GM23338 (cell line): ENCODE data around the gene SIRT1. TPM values are rescaled to one million over a fixed set of nuclear protein-coding genes. Genes with fewer than 3 reads are reported as not detected.

Experiments
- ATAC-seq: fragments of 200-7000 bp; cut with Tn5 transposase; 3 replicates; pipeline ENCODE4 v1.9.1; 2020
- DNase-seq: peaks from one replicate; pipeline ENCODE4 v3.0.0-alpha.2; 2015; ENCODE audit warnings: low spot score
- H2AFZ ChIP-seq: fragments of 200-600 bp; sonication (generic); 2 replicates; pipeline ENCODE4 v1.8.0; 2016; ENCODE audit warnings: antibody characterized with exemption, mild to moderate bottlenecking, moderate library complexity
- H3F3A ChIP-seq: fragments of 200-600 bp; sonication (generic); replicated peaks from 2 replicates; pipeline ENCODE4 v1.8.0; 2017; ENCODE audit warnings: antibody characterized with exemption, mixed run types, low read depth
- H3K27ac ChIP-seq: fragments of 200-600 bp; sonication (generic); 2 replicates; pipeline ENCODE4 v1.6.1; 2016; ENCODE audit warnings: low read depth
- H3K27me3 ChIP-seq: fragments of 200-600 bp; sonication (generic); 2 replicates; pipeline ENCODE4 v1.8.0; 2016; ENCODE audit warnings: mild to moderate bottlenecking, mixed run types, moderate library complexity; ENCODE audit not compliant: insufficient read depth
- H3K36me3 ChIP-seq: fragments of 200-600 bp; sonication (generic); 2 replicates; pipeline ENCODE4 v1.8.0; 2016; ENCODE audit warnings: mild to moderate bottlenecking; ENCODE audit not compliant: insufficient read depth
- H3K4me1 ChIP-seq: fragments of 200-600 bp; sonication (generic); 2 replicates; pipeline ENCODE4 v1.8.0; 2016; ENCODE audit warnings: mild to moderate bottlenecking, moderate library complexity; ENCODE audit not compliant: insufficient read depth
- H3K4me2 ChIP-seq: fragments of 200-600 bp; sonication (generic); 2 replicates; pipeline ENCODE4 v1.7.1; 2017; ENCODE audit warnings: mixed run types
- H3K4me3 ChIP-seq: fragments of 200-600 bp; sonication (generic); 2 replicates; pipeline ENCODE4 v1.6.1; 2016; ENCODE audit warnings: mixed run types
- H3K79me2 ChIP-seq: fragments of 200-600 bp; sonication (generic); replicated peaks from 2 replicates; pipeline ENCODE4 v1.8.0; 2017; ENCODE audit warnings: mild to moderate bottlenecking; ENCODE audit not compliant: insufficient read depth
- H3K9me2 ChIP-seq: fragments of 200-600 bp; sonication (generic); 2 replicates; pipeline ENCODE4 v1.8.0; 2017; ENCODE audit not compliant: insufficient read depth
- H4K20me1 ChIP-seq: fragments of 200-600 bp; sonication (generic); replicated peaks from 2 replicates; pipeline ENCODE4 v1.8.0; 2017; ENCODE audit warnings: mild to moderate bottlenecking; ENCODE audit not compliant: insufficient read depth
- H3K27ac Mint-ChIP-seq: 2 replicates; pipeline ENCODE4 v1.8.0; 2020; ENCODE audit warnings: inconsistent platforms, mild to moderate bottlenecking, moderate library complexity, mixed read lengths
- H3K27me3 Mint-ChIP-seq: 3 replicates; pipeline ENCODE4 v1.8.0; 2022; ENCODE audit warnings: low read depth, mild to moderate bottlenecking, moderate library complexity, mixed read lengths, inconsistent platforms; ENCODE audit not compliant: insufficient read depth, poor library complexity
- H3K36me3 Mint-ChIP-seq: 3 replicates; pipeline ENCODE4 v1.8.0; 2021; ENCODE audit warnings: low read depth, mild to moderate bottlenecking, inconsistent platforms, moderate library complexity, mixed read lengths
- H3K4me1 Mint-ChIP-seq: 3 replicates; pipeline ENCODE4 v1.8.0; 2020; ENCODE audit warnings: mild to moderate bottlenecking, inconsistent platforms, mixed read lengths
- H3K4me3 Mint-ChIP-seq: 3 replicates; pipeline ENCODE4 v1.8.0; 2021; ENCODE audit warnings: moderate library complexity, mild to moderate bottlenecking, inconsistent platforms, mixed read lengths
- H3K9me3 Mint-ChIP-seq: 3 replicates; pipeline ENCODE4 v1.8.0; 2020; ENCODE audit warnings: moderate library complexity, mild to moderate bottlenecking, inconsistent platforms, mixed read lengths
- CREB1 ChIP-seq: fragments of 250-450 bp; sonication (Bioruptor Pico); IDR thresholded peaks from 2 replicates; pipeline ENCODE4 v1.5.0; 2020; ENCODE audit warnings: low read depth, mild to moderate bottlenecking, moderate library complexity
- EZH2 ChIP-seq: fragments of 200-600 bp; sonication (generic); IDR thresholded peaks from one replicate; pipeline ENCODE4 v1.8.0; 2017; ENCODE audit warnings: antibody characterized with exemption, mild to moderate bottlenecking, low read depth; ENCODE audit not compliant: unreplicated experiment
- EZH2phosphoT487 ChIP-seq: fragments of 200-600 bp; sonication (generic); IDR thresholded peaks from one replicate; pipeline ENCODE4 v1.8.1; 2018; ENCODE audit warnings: antibody characterized with exemption; ENCODE audit not compliant: unreplicated experiment
- JUNB ChIP-seq: IDR thresholded peaks from one replicate; pipeline ENCODE4 v1.6.1; 2016; ENCODE audit warnings: antibody characterized with exemption; ENCODE audit not compliant: unreplicated experiment
- NANOG ChIP-seq: IDR thresholded peaks from 2 replicates; pipeline ENCODE4 v1.6.1; 2016; ENCODE audit warnings: antibody characterized with exemption, borderline replicate concordance
- POLR2AphosphoS5 ChIP-seq: IDR thresholded peaks from 2 replicates; pipeline ENCODE4 v1.6.1; 2016; ENCODE audit warnings: antibody characterized with exemption, low read depth
- STAT1 ChIP-seq: IDR thresholded peaks from one replicate; pipeline ENCODE4 v1.6.1; 2016; ENCODE audit warnings: antibody characterized with exemption; ENCODE audit not compliant: unreplicated experiment
- ZNF114 ChIP-seq: fragments of 250-450 bp; sonication (Bioruptor Pico); IDR thresholded peaks from 2 replicates; pipeline ENCODE4 v1.5.0; 2020; ENCODE audit warnings: mild to moderate bottlenecking, moderate library complexity
- ZNF331 ChIP-seq: fragments of 250-450 bp; sonication (Bioruptor Pico); IDR thresholded peaks from 2 replicates; pipeline ENCODE4 v1.5.0; 2020; ENCODE audit warnings: low read depth, mild to moderate bottlenecking, moderate library complexity
- polyA plus RNA-seq: library from polyadenylated mRNA; unstranded; fragments of >200 nt; fragmentation: Nextera tagmentation; extraction: Ambion mirVana; gene quantifications from 2 replicates; pipeline ENCODE4 v1.2.1, GENCODE V29; 2016
- total RNA-seq: library from RNA; depleted of rRNA; stranded (reverse); fragments of >200 nt; shearing (Covaris generic); gene quantifications from 2 replicates; pipeline ENCODE4 v1.2.3, GENCODE V29; 2014
- TF ChIP-seq, protein P1 (sequence below): IDR thresholded peaks from 2 replicates; pipeline ENCODE4 v1.6.1; 2016; ENCODE audit warnings: antibody characterized with exemption
- TF ChIP-seq, protein P2 (sequence below), 2 experiments: fragments of 200-600 bp in 1 of 2; sonication (generic) in 1 of 2; conservative IDR thresholded peaks; 2 replicates each; pipeline versions ENCODE4 v1.5.1 to v1.6.1; 2016 to 2017; ENCODE audit warnings: antibody characterized with exemption in 2 of 2, low read depth in 2 of 2, mild to moderate bottlenecking in 2 of 2, moderate library complexity in 1 of 2
- TF ChIP-seq, protein P3 (sequence below): fragments of 250-450 bp; sonication (Bioruptor Pico); IDR thresholded peaks from 2 replicates; pipeline ENCODE4 v1.5.0; 2020; ENCODE audit warnings: mild to moderate bottlenecking, moderate library complexity
- TF ChIP-seq, protein P4 (sequence below): IDR thresholded peaks from one replicate; pipeline ENCODE4 v1.6.1; 2018; ENCODE audit warnings: antibody characterized with exemption; ENCODE audit not compliant: unreplicated experiment

Gene SIRT1
- total and polyA plus RNA-seq, 2 experiments from 2014 or later, result 35.9 to 61.6 TPM

DNA sequence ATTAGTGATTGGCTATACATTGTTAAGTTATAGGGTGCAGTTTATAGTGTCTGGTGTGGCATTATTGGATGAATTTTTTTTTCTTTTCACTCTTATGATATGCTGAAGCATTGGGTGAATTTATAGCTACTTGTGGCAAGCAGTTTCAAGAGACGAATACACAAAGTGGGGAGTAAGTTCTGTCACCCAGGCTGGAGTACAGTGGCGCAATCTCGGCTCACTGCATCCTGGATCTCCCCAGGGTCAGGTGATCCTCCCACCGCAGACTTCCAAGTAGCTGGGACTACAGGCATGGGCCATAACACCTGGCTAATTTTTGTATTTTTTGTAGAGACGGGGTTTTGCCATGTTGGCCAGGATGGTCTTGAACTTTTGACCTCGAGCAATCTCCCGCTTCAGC lies 6.3 kb upstream of the SIRT1 start:
- Histone ChIP-seq H3F3A (no peaks in the 10 kb centered on the region; the same call in 1 of the 2 replicates), H3K27me3 (no peaks in the 10 kb centered on the region), H3K27ac (no peak overlapping the region), H3K9me2 (no peaks in the 10 kb centered on the region), H3K4me2 (no peak overlapping the region), H4K20me1 (no peaks in the 10 kb centered on the region), H3K4me3 (no peak overlapping the region), H3K4me1 (no peaks in the 10 kb centered on the region), H3K36me3 (no peaks in the 10 kb centered on the region), H3K79me2 (no peaks in the 10 kb centered on the region), H2AFZ (peak overlapping the region; percentile 1; the same call in 1 of the 2 replicates)
- Mint-ChIP-seq H3K27me3 (peaks cover 9% of the 10 kb centered on the region), H3K4me3 (no peak overlapping the region), H3K4me1 (no peaks in the 10 kb centered on the region), H3K9me3 (no peaks in the 10 kb centered on the region), H3K27ac (no peak overlapping the region), H3K36me3 (no peaks in the 10 kb centered on the region; the same call in 2 of the 3 replicates)
- ATAC-seq (no peak), DNase-seq (no peak)
- TF ChIP-seq, protein P1, sequence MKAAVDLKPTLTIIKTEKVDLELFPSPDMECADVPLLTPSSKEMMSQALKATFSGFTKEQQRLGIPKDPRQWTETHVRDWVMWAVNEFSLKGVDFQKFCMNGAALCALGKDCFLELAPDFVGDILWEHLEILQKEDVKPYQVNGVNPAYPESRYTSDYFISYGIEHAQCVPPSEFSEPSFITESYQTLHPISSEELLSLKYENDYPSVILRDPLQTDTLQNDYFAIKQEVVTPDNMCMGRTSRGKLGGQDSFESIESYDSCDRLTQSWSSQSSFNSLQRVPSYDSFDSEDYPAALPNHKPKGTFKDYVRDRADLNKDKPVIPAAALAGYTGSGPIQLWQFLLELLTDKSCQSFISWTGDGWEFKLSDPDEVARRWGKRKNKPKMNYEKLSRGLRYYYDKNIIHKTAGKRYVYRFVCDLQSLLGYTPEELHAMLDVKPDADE, result no peak
- TF ChIP-seq, protein P2, sequence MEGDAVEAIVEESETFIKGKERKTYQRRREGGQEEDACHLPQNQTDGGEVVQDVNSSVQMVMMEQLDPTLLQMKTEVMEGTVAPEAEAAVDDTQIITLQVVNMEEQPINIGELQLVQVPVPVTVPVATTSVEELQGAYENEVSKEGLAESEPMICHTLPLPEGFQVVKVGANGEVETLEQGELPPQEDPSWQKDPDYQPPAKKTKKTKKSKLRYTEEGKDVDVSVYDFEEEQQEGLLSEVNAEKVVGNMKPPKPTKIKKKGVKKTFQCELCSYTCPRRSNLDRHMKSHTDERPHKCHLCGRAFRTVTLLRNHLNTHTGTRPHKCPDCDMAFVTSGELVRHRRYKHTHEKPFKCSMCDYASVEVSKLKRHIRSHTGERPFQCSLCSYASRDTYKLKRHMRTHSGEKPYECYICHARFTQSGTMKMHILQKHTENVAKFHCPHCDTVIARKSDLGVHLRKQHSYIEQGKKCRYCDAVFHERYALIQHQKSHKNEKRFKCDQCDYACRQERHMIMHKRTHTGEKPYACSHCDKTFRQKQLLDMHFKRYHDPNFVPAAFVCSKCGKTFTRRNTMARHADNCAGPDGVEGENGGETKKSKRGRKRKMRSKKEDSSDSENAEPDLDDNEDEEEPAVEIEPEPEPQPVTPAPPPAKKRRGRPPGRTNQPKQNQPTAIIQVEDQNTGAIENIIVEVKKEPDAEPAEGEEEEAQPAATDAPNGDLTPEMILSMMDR (conservative IDR thresholded peaks at IDR 0.05; ENCODE audit: low read depth in 2 of 2), result no peak
- TF ChIP-seq ZNF114 (CRISPR knock-in tag), result no peak
- TF ChIP-seq EZH2, result no peak
- TF ChIP-seq, protein P3, sequence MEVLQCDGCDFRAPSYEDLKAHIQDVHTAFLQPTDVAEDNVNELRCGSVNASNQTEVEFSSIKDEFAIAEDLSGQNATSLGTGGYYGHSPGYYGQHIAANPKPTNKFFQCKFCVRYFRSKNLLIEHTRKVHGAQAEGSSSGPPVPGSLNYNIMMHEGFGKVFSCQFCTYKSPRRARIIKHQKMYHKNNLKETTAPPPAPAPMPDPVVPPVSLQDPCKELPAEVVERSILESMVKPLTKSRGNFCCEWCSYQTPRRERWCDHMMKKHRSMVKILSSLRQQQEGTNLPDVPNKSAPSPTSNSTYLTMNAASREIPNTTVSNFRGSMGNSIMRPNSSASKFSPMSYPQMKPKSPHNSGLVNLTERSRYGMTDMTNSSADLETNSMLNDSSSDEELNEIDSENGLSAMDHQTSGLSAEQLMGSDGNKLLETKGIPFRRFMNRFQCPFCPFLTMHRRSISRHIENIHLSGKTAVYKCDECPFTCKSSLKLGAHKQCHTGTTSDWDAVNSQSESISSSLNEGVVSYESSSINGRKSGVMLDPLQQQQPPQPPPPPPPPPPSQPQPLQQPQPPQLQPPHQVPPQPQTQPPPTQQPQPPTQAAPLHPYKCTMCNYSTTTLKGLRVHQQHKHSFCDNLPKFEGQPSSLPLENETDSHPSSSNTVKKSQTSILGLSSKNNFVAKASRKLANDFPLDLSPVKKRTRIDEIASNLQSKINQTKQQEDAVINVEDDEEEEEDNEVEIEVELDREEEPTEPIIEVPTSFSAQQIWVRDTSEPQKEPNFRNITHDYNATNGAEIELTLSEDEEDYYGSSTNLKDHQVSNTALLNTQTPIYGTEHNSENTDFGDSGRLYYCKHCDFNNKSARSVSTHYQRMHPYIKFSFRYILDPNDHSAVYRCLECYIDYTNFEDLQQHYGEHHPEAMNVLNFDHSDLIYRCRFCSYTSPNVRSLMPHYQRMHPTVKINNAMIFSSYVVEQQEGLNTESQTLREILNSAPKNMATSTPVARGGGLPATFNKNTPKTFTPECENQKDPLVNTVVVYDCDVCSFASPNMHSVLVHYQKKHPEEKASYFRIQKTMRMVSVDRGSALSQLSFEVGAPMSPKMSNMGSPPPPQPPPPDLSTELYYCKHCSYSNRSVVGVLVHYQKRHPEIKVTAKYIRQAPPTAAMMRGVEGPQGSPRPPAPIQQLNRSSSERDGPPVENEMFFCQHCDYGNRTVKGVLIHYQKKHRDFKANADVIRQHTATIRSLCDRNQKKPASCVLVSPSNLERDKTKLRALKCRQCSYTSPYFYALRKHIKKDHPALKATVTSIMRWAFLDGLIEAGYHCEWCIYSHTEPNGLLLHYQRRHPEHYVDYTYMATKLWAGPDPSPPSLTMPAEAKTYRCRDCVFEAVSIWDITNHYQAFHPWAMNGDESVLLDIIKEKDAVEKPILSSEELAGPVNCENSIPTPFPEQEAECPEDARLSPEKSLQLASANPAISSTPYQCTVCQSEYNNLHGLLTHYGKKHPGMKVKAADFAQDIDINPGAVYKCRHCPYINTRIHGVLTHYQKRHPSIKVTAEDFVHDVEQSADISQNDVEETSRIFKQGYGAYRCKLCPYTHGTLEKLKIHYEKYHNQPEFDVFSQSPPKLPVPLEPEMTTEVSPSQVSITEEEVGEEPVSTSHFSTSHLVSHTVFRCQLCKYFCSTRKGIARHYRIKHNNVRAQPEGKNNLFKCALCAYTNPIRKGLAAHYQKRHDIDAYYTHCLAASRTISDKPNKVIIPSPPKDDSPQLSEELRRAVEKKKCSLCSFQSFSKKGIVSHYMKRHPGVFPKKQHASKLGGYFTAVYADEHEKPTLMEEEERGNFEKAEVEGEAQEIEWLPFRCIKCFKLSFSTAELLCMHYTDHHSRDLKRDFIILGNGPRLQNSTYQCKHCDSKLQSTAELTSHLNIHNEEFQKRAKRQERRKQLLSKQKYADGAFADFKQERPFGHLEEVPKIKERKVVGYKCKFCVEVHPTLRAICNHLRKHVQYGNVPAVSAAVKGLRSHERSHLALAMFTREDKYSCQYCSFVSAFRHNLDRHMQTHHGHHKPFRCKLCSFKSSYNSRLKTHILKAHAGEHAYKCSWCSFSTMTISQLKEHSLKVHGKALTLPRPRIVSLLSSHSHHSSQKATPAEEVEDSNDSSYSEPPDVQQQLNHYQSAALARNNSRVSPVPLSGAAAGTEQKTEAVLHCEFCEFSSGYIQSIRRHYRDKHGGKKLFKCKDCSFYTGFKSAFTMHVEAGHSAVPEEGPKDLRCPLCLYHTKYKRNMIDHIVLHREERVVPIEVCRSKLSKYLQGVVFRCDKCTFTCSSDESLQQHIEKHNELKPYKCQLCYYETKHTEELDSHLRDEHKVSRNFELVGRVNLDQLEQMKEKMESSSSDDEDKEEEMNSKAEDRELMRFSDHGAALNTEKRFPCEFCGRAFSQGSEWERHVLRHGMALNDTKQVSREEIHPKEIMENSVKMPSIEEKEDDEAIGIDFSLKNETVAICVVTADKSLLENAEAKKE (CRISPR knock-in tag), result no peak
- TF ChIP-seq CREB1, result no peak
- TF ChIP-seq, protein P4, sequence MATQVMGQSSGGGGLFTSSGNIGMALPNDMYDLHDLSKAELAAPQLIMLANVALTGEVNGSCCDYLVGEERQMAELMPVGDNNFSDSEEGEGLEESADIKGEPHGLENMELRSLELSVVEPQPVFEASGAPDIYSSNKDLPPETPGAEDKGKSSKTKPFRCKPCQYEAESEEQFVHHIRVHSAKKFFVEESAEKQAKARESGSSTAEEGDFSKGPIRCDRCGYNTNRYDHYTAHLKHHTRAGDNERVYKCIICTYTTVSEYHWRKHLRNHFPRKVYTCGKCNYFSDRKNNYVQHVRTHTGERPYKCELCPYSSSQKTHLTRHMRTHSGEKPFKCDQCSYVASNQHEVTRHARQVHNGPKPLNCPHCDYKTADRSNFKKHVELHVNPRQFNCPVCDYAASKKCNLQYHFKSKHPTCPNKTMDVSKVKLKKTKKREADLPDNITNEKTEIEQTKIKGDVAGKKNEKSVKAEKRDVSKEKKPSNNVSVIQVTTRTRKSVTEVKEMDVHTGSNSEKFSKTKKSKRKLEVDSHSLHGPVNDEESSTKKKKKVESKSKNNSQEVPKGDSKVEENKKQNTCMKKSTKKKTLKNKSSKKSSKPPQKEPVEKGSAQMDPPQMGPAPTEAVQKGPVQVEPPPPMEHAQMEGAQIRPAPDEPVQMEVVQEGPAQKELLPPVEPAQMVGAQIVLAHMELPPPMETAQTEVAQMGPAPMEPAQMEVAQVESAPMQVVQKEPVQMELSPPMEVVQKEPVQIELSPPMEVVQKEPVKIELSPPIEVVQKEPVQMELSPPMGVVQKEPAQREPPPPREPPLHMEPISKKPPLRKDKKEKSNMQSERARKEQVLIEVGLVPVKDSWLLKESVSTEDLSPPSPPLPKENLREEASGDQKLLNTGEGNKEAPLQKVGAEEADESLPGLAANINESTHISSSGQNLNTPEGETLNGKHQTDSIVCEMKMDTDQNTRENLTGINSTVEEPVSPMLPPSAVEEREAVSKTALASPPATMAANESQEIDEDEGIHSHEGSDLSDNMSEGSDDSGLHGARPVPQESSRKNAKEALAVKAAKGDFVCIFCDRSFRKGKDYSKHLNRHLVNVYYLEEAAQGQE, result no peak
- no peak for TF ChIP-seq ZNF331
- TF ChIP-seq NANOG, result no peak
- no peak for TF ChIP-seq STAT1
- no peak for TF ChIP-seq EZH2phosphoT487
- no peak for TF ChIP-seq POLR2AphosphoS5
- no peak for TF ChIP-seq JUNB
